PC-3 (cell line): Measurements from ENCODE around the gene PPFIBP1. TPM values are rescaled to one million over a fixed set of nuclear protein-coding genes. Genes with fewer than 3 reads are reported as not detected.

Source experiments
- ATAC-seq: fragments of 200-7000 bp; cut with Tn5 transposase; 2 replicates; pipeline ENCODE4 v1.9.1; 2020; ENCODE audit warnings: mild to moderate bottlenecking, moderate library complexity
- BruUV-seq: library from RNA; stranded (reverse); fragments of 400-500 nt; replicated peaks from 2 replicates; lab custom pipeline; 2021; lab: Mats Ljungman, UMichigan
- CTCF ChIA-PET: fragments of 300-600 bp; sonication (Branson Sonifier 250); formaldehyde crosslinking; loops from one replicate; lab custom pipeline; 2022; ENCODE audit warnings: antibody characterized with exemption; lab: Charles Lee
- POLR2A ChIA-PET: fragments of 300-600 bp; sonication (Branson Sonifier 250); formaldehyde crosslinking; loops from one replicate; lab custom pipeline; 2022; ENCODE audit warnings: antibody characterized with exemption; ENCODE audit not compliant: unreplicated experiment; lab: Charles Lee
- DNase-seq: peaks from one replicate; pipeline ENCODE4 v3.0.0-alpha.2; 2015
- H2AFZ ChIP-seq: fragments of 300-600 bp; sonication (generic); 2 replicates; pipeline ENCODE4 v1.6.0; 2016; ENCODE audit warnings: antibody characterized with exemption, low read length
- H3F3A ChIP-seq: fragments of 300-600 bp; sonication (generic); one replicate; pipeline ENCODE4 v1.6.0; 2017; ENCODE audit warnings: antibody characterized with exemption, low read length, control low read depth, mild to moderate bottlenecking; ENCODE audit not compliant: unreplicated experiment
- H3K27ac ChIP-seq: fragments of 300-600 bp; sonication (generic); 2 replicates; pipeline ENCODE4 v1.5.1; 2016; ENCODE audit warnings: mild to moderate bottlenecking, low read length
- H3K27me3 ChIP-seq: fragments of 300-600 bp; sonication (generic); 2 replicates; pipeline ENCODE4 v1.6.1; 2016; ENCODE audit warnings: low read length, mixed read lengths
- H3K36me3 ChIP-seq: fragments of 300-600 bp; sonication (generic); 2 replicates; pipeline ENCODE4 v1.6.1; 2016; ENCODE audit warnings: low read depth, mixed run types, low read length, mixed read lengths
- H3K4me1 ChIP-seq: fragments of 300-600 bp; sonication (generic); 2 replicates; pipeline ENCODE4 v1.5.1; 2016; ENCODE audit warnings: low read length; ENCODE audit not compliant: insufficient read depth
- H3K4me2 ChIP-seq: fragments of 300-600 bp; sonication (generic); 2 replicates; pipeline ENCODE4 v1.6.0; 2016; ENCODE audit warnings: low read length
- H3K4me3 ChIP-seq: fragments of 300-600 bp; sonication (generic); 2 replicates; pipeline ENCODE4 v1.5.1; 2016; ENCODE audit warnings: mild to moderate bottlenecking, low read length, mixed read lengths
- H3K79me2 ChIP-seq: fragments of 300-600 bp; sonication (generic); 2 replicates; pipeline ENCODE4 v1.6.1; 2017; ENCODE audit warnings: low read length, mixed read lengths
- H3K9ac ChIP-seq: fragments of 300-600 bp; sonication (generic); 2 replicates; pipeline ENCODE4 v1.6.0; 2016; ENCODE audit warnings: mild to moderate bottlenecking, low read length
- H3K9me2 ChIP-seq: fragments of 300-600 bp; sonication (generic); replicated peaks from 2 replicates; pipeline ENCODE4 v1.6.1; 2016; ENCODE audit warnings: mixed run types, low read length, mixed read lengths
- H3K9me3 ChIP-seq: fragments of 300-600 bp; sonication (generic); 2 replicates; pipeline ENCODE4 v1.6.1; 2016; ENCODE audit warnings: low read length, mixed read lengths
- H4K20me1 ChIP-seq: fragments of 300-600 bp; sonication (generic); 2 replicates; pipeline ENCODE4 v1.6.1; 2016; ENCODE audit warnings: low read length, mixed read lengths
- EZH2 ChIP-seq: fragments of 300-600 bp; sonication (generic); IDR thresholded peaks from one replicate; pipeline ENCODE4 v1.6.1; 2017; ENCODE audit warnings: antibody characterized with exemption, mild to moderate bottlenecking, low read length; ENCODE audit not compliant: unreplicated experiment
- EZH2phosphoT487 ChIP-seq: fragments of 300-600 bp; sonication (generic); IDR thresholded peaks from 2 replicates; pipeline ENCODE4 v1.6.1; 2018; ENCODE audit warnings: mild to moderate bottlenecking, antibody characterized with exemption, low read length, borderline replicate concordance
- intact Hi-C: fragments of 100-400 bp; cut with micrococcal nuclease; formaldehyde crosslinking; loops from 2 replicates; pipeline ENCODE4 v1.9.0; 2023
- total RNA-seq: library from RNA; depleted of rRNA; stranded (reverse); fragments of >200 nt; gene quantifications from 2 replicates; pipeline ENCODE4 v1.2.3, GENCODE V29; 2014
- TF ChIP-seq, protein P1 (sequence below): fragments of 300-600 bp; sonication (generic); conservative IDR thresholded peaks from 2 replicates; pipeline ENCODE4 v1.5.1; 2017; ENCODE audit warnings: antibody characterized with exemption, low read depth, mild to moderate bottlenecking, low read length

The PPFIBP1 gene
- total RNA-seq, 1 experiment from 2014 or later, result 56.9 TPM

- Histone ChIP-seq H3K9ac (no peak overlapping the region), H3K9me2 (no peaks in the 10 kb centered on the region), H3K4me2 (no peak overlapping the region), H3K4me1 (no peaks in the 10 kb centered on the region), H3K4me3 (no peak overlapping the region), H3K36me3 (no peaks in the 10 kb centered on the region; the same call in 1 of the 2 replicates), H3F3A (no peaks in the 10 kb centered on the region), H3K9me3 (no peaks in the 10 kb centered on the region), H3K27me3 (no peaks in the 10 kb centered on the region), H3K79me2 (no peaks in the 10 kb centered on the region), H4K20me1 (no peaks in the 10 kb centered on the region), H3K27ac (no peak overlapping the region), H2AFZ (no peak overlapping the region)
- intact Hi-C loops, result no loop called here
- BruUV-seq, result no TSS peak
- TF ChIP-seq EZH2 (no peak), EZH2phosphoT487 (no peak)
- TF ChIP-seq, protein P1, sequence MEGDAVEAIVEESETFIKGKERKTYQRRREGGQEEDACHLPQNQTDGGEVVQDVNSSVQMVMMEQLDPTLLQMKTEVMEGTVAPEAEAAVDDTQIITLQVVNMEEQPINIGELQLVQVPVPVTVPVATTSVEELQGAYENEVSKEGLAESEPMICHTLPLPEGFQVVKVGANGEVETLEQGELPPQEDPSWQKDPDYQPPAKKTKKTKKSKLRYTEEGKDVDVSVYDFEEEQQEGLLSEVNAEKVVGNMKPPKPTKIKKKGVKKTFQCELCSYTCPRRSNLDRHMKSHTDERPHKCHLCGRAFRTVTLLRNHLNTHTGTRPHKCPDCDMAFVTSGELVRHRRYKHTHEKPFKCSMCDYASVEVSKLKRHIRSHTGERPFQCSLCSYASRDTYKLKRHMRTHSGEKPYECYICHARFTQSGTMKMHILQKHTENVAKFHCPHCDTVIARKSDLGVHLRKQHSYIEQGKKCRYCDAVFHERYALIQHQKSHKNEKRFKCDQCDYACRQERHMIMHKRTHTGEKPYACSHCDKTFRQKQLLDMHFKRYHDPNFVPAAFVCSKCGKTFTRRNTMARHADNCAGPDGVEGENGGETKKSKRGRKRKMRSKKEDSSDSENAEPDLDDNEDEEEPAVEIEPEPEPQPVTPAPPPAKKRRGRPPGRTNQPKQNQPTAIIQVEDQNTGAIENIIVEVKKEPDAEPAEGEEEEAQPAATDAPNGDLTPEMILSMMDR, result no peak
- POLR2A ChIA-PET, result no interaction called here
- ATAC-seq (no peak), DNase-seq (no peak)
- CTCF ChIA-PET, result no interaction called here
Observed at GRCh38 chr12:27673101-27673718, 149.2 kb downstream of the PPFIBP1 start.

DNA sequence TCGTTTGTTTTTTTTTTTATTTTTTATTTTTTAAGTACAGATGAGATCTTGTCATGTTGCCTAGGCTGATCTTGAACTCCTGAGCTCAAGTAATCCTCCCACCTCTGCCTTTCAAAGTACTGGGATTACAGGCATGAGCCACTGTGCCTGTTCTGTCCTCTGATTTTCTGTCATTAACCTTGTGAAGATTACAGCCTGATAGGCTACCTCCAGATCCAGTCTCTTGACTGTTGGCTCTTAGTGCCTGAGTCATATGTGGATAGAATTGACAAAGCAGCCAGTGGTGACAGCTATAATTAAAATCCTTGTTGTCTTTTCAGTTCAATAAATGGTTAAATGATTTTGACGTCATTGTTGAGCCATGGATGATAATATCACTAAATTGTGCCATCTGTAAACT, 151.0 kb downstream of the PPFIBP1 start:
- peaks cover 9% of the 10 kb centered on the region for H3K36me3 ChIP-seq
- H3K27me3 ChIP-seq, result no peaks in the 10 kb centered on the region
- no peak overlapping the region for H3K27ac ChIP-seq
- H3K79me2 ChIP-seq, result no peaks in the 10 kb centered on the region
- intact Hi-C loops, result no loop called here
- TF ChIP-seq EZH2 (no peak), EZH2phosphoT487 (no peak)
- TF ChIP-seq, protein P1, result no peak
- no peaks in the 10 kb centered on the region for H3K9me2 ChIP-seq
- no peaks in the 10 kb centered on the region for H4K20me1 ChIP-seq
- no peaks in the 10 kb centered on the region for H3K4me1 ChIP-seq
- H3K9ac ChIP-seq, result no peak overlapping the region
- ChIA-PET POLR2A (no interaction called here), CTCF (interaction anchor here (0.6 kb wide), 1 partner anchor 240 kb away, joined by 3 read pairs; no protein-coding TSS in a partner anchor)
- no peak overlapping the region for H3K4me3 ChIP-seq
- no TSS peak for BruUV-seq
- no peak overlapping the region for H2AFZ ChIP-seq
- no peaks in the 10 kb centered on the region for H3K9me3 ChIP-seq
- H3F3A ChIP-seq, result no peaks in the 10 kb centered on the region
- no peak for ATAC-seq
- DNase-seq, result no peak
- H3K4me2 ChIP-seq, result no peak overlapping the region

- Histone ChIP-seq H3K27me3 (no peaks in the 10 kb centered on the region), H3K9me3 (no peaks in the 10 kb centered on the region), H3F3A (no peaks in the 10 kb centered on the region), H3K36me3 (peaks cover 24% of the 10 kb centered on the region), H3K4me3 (no peak overlapping the region), H4K20me1 (no peaks in the 10 kb centered on the region), H2AFZ (no peak overlapping the region), H3K27ac (no peak overlapping the region), H3K9me2 (no peaks in the 10 kb centered on the region), H3K4me1 (no peaks in the 10 kb centered on the region), H3K4me2 (no peak overlapping the region), H3K9ac (no peak overlapping the region), H3K79me2 (no peaks in the 10 kb centered on the region)
- ChIA-PET POLR2A (no interaction called here), CTCF (no interaction called here)
- DNase-seq (no peak), ATAC-seq (no peak)
- intact Hi-C loops, result no loop called here
- BruUV-seq, result no TSS peak
- no peak for TF ChIP-seq EZH2
Observed at GRCh38 chr12:27680619-27681018, 156.6 kb downstream of the PPFIBP1 start.
